ENCODE results near the gene FALEC. TPM values are rescaled to one million over a fixed set of nuclear protein-coding genes. Genes with fewer than 3 reads are reported as not detected.
A peak's percentile ranks its signal among the peaks of the same experiment; 100 is the strongest.

Gene FALEC
- total and polyA plus RNA-seq, 9 of the 15 experiments (the other 6 are each of a cell fraction or from before 2014, with no cell fraction given) = 0.15 to 1.8 (median 0.53) TPM; not detected in 5

DNA sequence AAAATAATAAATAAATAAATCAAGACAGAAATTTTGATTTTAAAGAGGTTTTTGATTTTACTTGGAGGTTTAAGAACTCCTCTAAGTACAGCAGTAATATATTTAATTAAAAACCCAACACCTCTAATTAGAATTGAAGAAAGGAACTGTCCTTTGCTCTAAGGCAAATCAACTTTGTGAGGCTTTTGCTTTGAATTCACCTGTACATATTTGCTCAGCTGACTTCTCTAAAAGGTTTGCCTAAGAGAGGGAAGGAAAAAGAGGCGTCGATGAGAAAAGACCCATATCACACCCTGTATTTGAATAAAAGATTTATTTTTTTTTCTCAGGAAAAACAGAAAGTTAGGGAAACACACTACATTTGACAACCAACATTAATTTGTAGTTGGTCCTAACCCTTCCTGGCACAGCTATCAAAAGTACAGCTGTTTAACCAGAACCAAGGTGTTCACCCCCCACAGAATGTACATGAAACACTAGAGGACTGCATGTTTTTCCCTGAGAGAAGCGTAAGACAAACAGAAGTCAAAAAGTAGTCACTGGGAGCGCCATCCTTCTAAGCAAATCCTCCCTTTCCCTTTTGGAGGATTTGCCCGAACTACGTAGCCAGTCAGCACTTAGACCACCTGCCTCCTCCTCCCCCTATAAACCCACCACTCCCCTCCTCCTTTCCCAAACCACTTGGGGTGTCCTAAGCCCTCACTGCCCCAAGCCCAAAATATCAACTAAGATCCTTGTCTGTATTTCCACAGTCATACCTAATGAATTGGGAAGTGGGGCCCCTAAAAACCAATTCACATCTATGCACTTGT lies 58.9 kb downstream of the FALEC start (continued):
- no peak for TF ChIP-seq XRCC5 (IDR thresholded peaks at IDR 0.05; ENCODE audit: low read depth, low read length)
- no peak for TF ChIP-seq ZNF766 (CRISPR knock-in tag; conservative IDR thresholded peaks at IDR 0.05)
- no peak for TF ChIP-seq ESRRA (IDR thresholded peaks at IDR 0.05; ENCODE audit: borderline replicate concordance, low read depth)
- no peak for TF ChIP-seq ESRRB (CRISPR knock-in tag; IDR thresholded peaks at IDR 0.05; ENCODE audit: borderline replicate concordance)
- TF ChIP-seq POLR2G (IDR thresholded peaks at IDR 0.05; ENCODE audit: low read depth, low read length) = 0 out of 2 replicates have a peak, but pooled peaks have one; percentile 21
- TF ChIP-seq POLR2AphosphoS2 (IDR thresholded peaks at IDR 0.05; ENCODE audit: low read length) = no peak
- TF ChIP-seq, protein P1, sequence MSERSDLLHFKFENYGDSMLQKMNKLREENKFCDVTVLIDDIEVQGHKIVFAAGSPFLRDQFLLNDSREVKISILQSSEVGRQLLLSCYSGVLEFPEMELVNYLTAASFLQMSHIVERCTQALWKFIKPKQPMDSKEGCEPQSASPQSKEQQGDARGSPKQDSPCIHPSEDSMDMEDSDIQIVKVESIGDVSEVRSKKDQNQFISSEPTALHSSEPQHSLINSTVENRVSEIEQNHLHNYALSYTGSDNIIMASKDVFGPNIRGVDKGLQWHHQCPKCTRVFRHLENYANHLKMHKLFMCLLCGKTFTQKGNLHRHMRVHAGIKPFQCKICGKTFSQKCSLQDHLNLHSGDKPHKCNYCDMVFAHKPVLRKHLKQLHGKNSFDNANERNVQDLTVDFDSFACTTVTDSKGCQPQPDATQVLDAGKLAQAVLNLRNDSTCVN (CRISPR knock-in tag; IDR thresholded peaks at IDR 0.05) = peak; percentile 54; the same call in 1 of the 2 replicates
- TF ChIP-seq ZNF79 (CRISPR knock-in tag; IDR thresholded peaks at IDR 0.05; ENCODE audit: low read depth) = no peak
- TF ChIP-seq, protein P2, sequence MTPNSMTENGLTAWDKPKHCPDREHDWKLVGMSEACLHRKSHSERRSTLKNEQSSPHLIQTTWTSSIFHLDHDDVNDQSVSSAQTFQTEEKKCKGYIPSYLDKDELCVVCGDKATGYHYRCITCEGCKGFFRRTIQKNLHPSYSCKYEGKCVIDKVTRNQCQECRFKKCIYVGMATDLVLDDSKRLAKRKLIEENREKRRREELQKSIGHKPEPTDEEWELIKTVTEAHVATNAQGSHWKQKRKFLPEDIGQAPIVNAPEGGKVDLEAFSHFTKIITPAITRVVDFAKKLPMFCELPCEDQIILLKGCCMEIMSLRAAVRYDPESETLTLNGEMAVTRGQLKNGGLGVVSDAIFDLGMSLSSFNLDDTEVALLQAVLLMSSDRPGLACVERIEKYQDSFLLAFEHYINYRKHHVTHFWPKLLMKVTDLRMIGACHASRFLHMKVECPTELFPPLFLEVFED (CRISPR knock-in tag; conservative IDR thresholded peaks at IDR 0.05) = peak; percentile 95
- TF ChIP-seq, protein P3, sequence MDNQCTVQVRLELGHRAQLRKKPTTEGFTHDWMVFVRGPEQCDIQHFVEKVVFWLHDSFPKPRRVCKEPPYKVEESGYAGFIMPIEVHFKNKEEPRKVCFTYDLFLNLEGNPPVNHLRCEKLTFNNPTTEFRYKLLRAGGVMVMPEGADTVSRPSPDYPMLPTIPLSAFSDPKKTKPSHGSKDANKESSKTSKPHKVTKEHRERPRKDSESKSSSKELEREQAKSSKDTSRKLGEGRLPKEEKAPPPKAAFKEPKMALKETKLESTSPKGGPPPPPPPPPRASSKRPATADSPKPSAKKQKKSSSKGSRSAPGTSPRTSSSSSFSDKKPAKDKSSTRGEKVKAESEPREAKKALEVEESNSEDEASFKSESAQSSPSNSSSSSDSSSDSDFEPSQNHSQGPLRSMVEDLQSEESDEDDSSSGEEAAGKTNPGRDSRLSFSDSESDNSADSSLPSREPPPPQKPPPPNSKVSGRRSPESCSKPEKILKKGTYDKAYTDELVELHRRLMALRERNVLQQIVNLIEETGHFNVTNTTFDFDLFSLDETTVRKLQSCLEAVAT (IDR thresholded peaks at IDR 0.05) = peak in 1 of 2 experiments; percentile 57; a peak in 2 of 4 replicates
- TF ChIP-seq, protein P4, sequence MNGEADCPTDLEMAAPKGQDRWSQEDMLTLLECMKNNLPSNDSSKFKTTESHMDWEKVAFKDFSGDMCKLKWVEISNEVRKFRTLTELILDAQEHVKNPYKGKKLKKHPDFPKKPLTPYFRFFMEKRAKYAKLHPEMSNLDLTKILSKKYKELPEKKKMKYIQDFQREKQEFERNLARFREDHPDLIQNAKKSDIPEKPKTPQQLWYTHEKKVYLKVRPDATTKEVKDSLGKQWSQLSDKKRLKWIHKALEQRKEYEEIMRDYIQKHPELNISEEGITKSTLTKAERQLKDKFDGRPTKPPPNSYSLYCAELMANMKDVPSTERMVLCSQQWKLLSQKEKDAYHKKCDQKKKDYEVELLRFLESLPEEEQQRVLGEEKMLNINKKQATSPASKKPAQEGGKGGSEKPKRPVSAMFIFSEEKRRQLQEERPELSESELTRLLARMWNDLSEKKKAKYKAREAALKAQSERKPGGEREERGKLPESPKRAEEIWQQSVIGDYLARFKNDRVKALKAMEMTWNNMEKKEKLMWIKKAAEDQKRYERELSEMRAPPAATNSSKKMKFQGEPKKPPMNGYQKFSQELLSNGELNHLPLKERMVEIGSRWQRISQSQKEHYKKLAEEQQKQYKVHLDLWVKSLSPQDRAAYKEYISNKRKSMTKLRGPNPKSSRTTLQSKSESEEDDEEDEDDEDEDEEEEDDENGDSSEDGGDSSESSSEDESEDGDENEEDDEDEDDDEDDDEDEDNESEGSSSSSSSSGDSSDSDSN (IDR thresholded peaks at IDR 0.05; ENCODE audit: borderline replicate concordance in 1 of 2, low read depth in 2 of 2, low read length in 2 of 2) = no peak
- TF ChIP-seq ZC3H8 (IDR thresholded peaks at IDR 0.05) = no peak
- TF ChIP-seq, protein P5, sequence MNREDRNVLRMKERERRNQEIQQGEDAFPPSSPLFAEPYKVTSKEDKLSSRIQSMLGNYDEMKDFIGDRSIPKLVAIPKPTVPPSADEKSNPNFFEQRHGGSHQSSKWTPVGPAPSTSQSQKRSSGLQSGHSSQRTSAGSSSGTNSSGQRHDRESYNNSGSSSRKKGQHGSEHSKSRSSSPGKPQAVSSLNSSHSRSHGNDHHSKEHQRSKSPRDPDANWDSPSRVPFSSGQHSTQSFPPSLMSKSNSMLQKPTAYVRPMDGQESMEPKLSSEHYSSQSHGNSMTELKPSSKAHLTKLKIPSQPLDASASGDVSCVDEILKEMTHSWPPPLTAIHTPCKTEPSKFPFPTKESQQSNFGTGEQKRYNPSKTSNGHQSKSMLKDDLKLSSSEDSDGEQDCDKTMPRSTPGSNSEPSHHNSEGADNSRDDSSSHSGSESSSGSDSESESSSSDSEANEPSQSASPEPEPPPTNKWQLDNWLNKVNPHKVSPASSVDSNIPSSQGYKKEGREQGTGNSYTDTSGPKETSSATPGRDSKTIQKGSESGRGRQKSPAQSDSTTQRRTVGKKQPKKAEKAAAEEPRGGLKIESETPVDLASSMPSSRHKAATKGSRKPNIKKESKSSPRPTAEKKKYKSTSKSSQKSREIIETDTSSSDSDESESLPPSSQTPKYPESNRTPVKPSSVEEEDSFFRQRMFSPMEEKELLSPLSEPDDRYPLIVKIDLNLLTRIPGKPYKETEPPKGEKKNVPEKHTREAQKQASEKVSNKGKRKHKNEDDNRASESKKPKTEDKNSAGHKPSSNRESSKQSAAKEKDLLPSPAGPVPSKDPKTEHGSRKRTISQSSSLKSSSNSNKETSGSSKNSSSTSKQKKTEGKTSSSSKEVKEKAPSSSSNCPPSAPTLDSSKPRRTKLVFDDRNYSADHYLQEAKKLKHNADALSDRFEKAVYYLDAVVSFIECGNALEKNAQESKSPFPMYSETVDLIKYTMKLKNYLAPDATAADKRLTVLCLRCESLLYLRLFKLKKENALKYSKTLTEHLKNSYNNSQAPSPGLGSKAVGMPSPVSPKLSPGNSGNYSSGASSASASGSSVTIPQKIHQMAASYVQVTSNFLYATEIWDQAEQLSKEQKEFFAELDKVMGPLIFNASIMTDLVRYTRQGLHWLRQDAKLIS (CRISPR knock-in tag; IDR thresholded peaks at IDR 0.05) = no peak
- TF ChIP-seq ZNF444 (CRISPR knock-in tag; IDR thresholded peaks at IDR 0.05) = 0 out of 2 replicates have a peak, but pooled peaks have one; percentile 11
- TF ChIP-seq SRSF3 (IDR thresholded peaks at IDR 0.05; ENCODE audit: insufficient read depth, low read length) = no peak
- TF ChIP-seq TAF1 (IDR thresholded peaks at IDR 0.05; ENCODE audit: control insufficient read depth, extremely low read depth, insufficient read depth, low read length, severe bottlenecking) = peak; percentile 9

All from K562 (cell line).